ENCODE measurements around the gene CHMP5.

Gene CHMP5

GRCh38 chr9:33244137-33244784 lies 20.6 kb upstream of the CHMP5 start:
- DNase-seq (ENCODE audit: low read depth) = no peak

- no peak for DNase-seq (ENCODE audit: low read depth)
These were observed 19.5 kb upstream of the CHMP5 start for GRCh38 chr9:33245341-33245740.

DNA sequence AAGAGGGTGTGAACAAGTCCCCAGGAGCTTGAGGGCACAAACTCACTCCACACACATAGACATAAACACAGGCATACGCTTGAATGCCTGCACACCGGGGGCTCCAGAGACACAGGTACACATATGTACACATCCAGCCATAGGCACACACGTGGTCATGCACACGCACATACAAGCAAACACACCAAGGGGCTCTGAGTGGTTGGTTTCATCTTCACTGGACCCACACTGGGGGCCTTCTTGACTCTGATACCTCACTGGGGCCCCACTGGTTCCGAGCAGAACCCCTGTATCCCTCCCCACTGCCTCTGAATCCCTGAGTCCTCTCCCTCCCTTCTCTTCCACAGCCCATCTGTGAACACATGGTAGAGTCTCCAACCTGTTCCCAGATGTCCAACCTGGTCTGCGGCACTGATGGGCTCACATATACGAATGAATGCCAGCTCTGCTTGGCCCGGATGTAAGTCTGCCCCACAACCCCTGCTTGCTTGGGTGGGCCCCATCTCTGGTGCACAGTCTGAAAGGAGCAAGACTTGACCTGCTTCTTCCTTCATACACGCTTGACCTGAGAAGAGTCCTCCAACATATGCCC lies 18.5 kb upstream of the CHMP5 start:
- DNase-seq (ENCODE audit: low read depth) = no peak

- no peak for DNase-seq (ENCODE audit: low read depth)
These were observed 16.2 kb upstream of the CHMP5 start for GRCh38 chr9:33248606-33249005.

DNA sequence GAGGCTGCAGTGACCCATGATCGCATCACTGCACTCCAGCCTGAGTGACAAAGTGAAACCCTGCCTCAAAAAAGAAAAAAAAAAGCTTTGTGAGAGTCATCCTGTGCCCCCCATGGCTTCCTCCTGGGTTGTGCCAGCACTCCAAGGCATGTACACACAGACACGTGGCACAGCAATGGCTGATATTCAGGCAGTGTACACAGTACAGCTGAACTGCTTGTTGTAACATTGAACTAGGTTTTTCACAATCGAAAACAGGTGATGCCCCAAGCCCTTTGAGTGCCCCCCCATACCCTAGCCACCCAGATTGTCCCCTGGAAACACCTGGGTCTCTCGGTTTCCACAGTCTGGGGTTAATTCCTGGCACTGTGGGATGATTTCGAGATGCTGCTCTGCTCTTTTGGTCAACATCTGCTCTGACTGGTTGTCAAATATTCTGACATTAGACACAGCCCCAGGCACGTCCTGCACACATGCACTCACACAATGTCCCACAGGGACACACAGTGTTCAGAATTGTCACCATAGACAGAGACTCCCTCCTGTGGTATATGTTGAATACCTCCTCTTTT lies 15.7 kb upstream of the CHMP5 start:
- no peak for DNase-seq (ENCODE audit: low read depth)

DNA sequence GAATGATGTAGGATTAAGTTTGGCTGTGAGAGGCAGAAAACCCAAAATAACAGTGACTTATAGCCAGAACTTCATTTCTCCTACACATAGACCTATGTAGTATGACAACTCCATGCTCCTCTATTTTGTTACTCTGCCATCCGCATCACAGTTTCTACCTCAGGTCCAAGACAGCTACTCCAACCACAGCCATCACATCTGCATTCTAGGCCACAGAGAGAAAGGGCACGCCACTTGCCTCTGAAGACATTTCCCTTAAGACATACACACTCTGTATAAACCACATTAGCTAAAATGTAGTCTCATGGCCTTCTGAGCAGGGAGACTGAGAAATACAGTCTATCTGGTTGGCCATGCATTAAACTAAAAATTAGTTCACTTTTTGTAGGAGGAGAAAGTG lies 14.9 kb upstream of the CHMP5 start:
- no peak for DNase-seq (ENCODE audit: low read depth)

GRCh38 chr9:33250458-33250995 lies 14.3 kb upstream of the CHMP5 start:
- peak; percentile 72 for DNase-seq (ENCODE audit: low read depth)

DNA sequence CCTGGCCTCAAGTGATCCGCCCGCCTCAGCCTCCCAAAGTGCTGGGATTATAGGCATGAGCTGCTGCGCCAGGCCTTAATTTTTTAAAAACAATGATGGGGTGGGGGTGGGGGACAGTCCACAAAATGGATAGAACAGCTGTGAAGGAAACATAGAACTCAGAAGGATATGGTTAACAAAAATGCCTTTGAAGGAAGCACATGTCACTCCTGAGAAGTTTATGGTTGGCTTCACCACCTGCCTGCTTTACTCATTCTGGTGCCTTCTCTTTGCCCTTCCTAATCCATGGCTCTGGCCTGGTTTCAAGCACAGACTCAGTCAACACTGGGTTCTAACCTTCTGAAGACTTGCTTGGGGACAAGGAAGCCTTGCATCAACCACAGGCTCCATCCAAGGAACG lies 10.6 kb upstream of the CHMP5 start:
- DNase-seq (ENCODE audit: low read depth) = no peak

DNA sequence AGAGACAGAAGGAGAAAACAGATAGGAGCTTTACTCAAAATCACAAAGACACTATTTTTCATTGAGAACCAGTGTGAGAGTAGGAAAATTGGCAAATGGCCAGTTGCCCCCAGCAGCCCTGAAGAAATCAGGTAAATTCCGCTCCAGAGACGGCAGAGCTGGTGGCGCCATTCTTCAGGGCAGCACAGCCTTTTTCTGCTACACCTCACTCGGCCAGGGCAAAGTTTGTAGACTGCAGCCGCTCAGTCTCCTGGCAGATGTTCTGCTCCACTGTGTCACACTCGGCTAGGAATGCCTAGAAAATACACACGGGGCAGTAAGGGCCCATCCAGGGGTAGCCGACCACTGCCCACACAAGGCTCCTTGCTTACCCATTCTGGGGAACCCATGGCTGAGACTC lies 9.8 kb upstream of the CHMP5 start:
- DNase-seq (ENCODE audit: low read depth) = no peak

- no peak for DNase-seq (ENCODE audit: low read depth)
These were observed 9.4 kb upstream of the CHMP5 start for GRCh38 chr9:33255471-33255870.

GRCh38 chr9:33256236-33256635 lies 8.6 kb upstream of the CHMP5 start:
- DNase-seq (ENCODE audit: low read depth) = no peak

- DNase-seq (ENCODE audit: low read depth) = no peak
These were observed 7.6 kb upstream of the CHMP5 start for GRCh38 chr9:33257276-33257675.

- DNase-seq (ENCODE audit: low read depth) = no peak
These were observed 4.5 kb upstream of the CHMP5 start for GRCh38 chr9:33260372-33260771.

DNA sequence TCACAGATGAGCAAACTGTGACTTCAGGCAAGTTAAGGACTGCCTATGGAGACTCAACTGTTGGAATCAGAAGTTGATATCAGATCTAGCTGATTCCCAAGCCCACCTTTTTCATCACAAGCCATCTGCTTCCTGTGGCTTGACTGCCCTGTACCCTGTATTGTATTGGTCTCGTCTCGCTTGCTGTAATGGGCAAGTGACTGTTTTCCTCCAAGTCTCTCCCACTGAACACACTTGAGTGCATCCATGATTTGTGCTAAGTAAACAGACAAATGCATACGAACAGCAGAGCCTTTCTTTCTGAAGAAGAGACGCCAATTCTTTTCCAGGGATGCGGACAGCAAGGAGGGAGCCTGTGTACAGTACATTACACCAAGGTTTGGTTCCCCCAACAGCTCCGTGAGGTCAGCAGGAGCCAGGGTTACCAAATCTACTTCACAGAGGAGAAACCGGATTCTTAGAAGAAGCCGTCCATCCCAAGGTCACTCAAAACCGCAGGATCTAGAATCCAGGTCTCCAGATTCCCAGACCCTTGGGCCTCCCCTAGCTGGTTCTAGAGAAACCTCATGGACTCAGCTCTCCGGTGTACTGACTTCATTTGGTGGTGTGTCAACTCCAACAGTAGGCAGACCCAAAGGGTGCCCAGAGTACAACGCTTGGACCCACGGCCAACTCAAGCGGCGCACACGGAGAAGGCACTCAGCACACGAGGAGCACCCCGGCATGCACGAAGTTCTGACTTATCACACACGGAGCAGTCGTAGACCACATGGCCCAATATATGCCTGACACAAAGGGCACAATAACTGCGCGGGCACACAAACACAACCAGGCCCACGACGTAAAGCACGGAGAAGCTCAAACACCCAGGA lies 1.5 kb upstream of the CHMP5 start:
- peak; percentile 5 for DNase-seq (ENCODE audit: low read depth)

DNA sequence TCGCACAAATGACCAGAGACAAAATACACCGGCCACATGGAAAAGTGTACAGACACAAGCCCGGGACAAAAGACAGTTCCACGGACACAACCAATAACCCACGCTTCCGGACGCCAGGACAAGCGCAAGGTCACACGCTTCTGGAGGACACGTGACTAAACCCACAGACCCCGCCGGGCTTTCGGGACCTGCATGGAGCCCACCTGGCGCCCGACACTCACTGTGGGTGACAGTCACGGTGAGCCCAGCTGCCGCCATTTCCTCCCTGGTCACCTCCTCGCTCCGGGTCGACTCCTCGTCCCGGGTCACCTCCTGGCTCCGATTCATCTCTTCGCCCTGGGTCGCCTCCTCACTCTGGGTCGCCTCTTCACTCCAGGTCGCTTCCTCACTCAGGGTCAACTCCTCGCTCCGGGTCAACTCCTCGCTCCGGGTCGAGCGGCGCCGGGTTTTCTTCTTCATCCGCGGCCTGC lies 811 bp upstream of the CHMP5 start:
- DNase-seq (ENCODE audit: low read depth) = no peak

GRCh38 chr9:33265211-33265865 lies 489 bp downstream of the CHMP5 start:
- no peak for DNase-seq (ENCODE audit: low read depth)

DNA sequence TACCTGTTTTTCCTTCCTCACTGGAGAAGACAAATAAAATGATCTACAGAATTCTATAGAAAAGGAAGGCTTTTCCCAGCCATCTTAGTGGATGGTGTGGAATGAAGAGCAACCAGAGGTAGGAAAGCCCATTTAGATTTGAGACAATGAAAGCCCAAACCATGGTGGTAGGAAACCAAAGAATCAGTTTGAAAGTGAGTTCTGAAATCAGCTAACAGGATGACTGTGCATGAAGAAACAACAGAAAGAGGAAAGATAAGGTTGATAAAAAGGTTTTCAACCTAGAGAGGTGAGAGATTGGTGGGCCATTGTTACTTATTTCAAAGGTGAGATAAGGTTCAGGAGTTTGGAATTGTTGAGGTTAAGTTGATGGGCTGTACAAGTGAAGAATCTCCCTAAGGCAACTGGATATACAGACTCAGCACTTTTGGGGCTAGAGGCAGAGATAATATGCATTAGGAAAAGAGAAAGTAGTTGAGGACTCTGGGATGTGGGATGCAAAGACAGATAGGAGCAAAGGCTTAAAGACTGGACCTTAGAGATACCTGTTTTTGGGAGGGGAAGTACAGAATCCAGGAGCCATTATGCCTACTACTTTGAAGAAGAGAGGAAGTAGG lies 2.4 kb downstream of the CHMP5 start:
- DNase-seq (ENCODE audit: low read depth) = no peak

DNA sequence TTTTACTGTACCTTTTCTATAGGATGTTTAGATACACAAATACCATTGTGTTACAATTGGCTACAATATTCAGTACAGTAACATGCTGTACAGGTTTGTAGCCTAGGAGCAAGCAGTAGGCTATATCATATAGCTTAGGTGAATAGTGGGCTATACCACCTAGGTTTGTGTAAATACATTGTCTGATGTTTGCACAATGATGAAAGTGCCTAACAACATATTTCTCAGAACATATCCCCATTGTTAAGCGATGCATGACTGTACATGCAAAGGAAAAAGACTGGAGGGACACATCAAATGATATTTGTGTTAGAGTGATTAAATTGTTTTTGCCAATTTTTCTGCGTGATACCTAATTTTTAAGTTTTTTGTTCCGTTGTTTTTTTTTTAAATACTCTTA lies 5.3 kb downstream of the CHMP5 start:
- DNase-seq (ENCODE audit: low read depth) = no peak

DNA sequence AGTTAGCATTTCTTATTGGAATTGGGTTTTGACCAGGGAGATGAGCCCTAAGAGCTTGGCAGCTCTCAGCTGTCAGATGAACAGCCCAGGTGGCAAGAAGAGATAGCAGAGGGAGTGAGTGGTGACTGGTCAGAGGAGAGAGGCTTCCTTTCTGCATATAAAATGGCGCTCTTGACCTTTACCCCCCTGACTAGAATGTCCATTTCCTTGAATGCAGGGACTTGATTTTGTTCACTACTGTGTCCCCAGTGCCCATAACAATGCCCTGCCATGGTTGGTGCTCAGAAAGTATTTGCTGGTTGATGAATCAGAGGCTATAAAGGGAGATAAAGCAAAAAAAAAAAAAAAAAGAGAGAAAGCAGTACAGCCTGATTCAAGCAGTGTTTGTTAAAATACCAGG lies 7.2 kb downstream of the CHMP5 start:
- DNase-seq (ENCODE audit: low read depth) = no peak

- DNase-seq (ENCODE audit: low read depth) = no peak
These were observed 8.6 kb downstream of the CHMP5 start for GRCh38 chr9:33273266-33273971.

DNA sequence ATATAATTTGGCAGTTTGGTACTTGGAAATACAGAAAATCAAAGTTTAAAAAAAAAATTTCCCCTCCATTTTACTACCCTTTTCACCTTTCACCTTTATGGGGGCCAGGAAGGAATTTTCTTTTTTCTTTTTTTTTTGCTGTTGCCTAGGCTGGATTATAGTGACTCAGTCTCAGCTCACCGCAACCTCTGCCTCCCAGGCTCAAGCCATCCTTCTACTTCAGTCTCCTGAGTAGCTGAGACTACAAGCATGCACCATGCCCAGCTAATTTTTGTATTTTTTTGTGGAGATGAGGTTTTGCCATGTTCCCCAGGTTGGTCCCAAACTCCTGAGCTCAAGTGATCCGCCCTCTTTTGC lies 9.1 kb downstream of the CHMP5 start:
- DNase-seq (ENCODE audit: low read depth) = no peak
